Activated T-cell treated with anti-CD3 and anti-CD28 coated beads for 1 hour (primary cell): ENCODE results near the gene TMSB4X.
"Not testable (repeated sequence)": the region's sequence is repeated elsewhere in the genome, so short reads cannot be mapped to it uniquely, and the experiment has no call there.

ENCODE experiments used
- DNase-seq: peaks from one replicate; pipeline ENCODE4 v3.0.0-alpha.2; 2020; ENCODE audit warnings: low read depth

Gene TMSB4X

DNA sequence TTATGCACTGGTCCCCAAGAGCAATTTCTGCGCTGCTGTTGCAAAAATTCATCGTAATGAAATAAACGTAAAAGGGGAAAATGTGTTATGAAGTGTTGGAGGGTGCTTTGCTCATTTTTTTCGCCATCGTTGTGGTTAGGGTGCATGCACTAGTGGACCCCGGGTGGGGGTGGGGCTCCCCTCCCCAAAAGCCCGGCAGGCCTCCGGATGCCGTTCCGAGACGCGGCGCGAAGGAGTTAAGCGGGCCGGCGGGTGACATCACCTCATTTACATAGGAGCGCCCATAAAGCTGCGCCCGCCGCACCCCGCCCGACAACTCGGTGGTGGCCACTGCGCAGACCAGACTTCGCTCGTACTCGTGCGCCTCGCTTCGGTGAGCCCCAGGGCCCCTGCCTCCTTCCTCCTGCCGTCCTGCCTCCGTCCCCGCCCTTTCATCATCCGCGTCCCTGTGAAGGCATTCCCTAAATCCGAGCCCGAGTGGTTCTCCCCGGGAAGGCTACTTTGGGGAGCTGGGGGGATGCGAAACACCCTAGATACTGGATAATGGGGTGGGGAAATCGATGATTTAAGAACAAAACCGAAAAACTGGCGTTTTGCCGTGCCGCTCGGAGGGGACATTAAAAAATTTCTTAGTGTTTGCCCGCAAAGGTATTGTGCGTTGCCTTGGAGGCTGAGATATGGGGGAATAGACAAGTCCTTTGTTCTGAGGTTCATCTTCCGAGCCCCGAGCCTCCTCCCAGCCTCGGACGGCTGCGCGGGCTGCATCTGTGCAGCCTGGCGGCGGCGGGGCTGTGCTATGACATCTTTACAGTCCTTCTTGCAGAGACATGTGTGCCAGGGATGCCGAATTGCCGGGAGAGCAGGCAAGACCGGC, at the start of gene TMSB4X:
Gene TMSB4X (plus strand): TSS at position 315 of the 874 bp plus-strand sequence.
- DNase-seq, result peak; percentile 75

DNA sequence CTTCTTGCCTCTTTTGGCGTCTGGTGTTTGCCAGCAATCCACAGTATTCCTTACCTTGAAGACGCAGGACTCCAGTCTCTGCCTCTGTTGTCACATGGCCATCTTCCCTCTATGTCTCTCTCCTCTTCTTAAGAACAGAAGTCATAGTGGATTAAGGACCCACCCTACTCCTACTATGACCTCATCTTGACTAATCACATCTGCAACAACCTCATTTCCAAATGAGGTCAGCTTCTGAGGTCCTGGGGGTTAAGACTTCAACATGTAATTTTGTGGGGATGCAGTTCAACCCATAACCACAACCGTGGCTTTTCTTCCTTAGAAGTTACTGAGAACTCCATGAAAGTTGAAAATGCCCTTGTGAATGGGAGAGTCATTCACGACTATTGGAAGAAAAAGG, 45.2 kb upstream of the TMSB4X start:
- DNase-seq, result no peak

DNA sequence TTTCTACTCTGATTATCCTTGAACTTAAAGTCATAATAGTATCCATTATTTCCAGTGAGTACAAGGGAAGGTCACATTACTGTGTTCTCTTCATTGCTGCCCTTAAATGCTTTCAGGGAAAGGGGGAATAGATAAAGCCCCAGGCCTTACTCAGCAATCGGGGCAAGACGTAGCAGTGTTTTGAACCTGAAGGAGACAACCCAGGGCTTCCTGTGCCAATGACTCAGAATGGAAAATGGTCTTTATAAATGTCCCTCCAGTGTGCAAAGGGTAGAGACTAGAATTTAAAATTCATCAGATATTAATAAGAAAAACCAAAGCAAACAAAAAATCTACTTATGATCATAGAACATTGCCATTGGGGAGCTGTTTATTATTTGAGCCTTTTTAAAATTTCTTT, 44.8 kb upstream of the TMSB4X start:
- no peak for DNase-seq

DNA sequence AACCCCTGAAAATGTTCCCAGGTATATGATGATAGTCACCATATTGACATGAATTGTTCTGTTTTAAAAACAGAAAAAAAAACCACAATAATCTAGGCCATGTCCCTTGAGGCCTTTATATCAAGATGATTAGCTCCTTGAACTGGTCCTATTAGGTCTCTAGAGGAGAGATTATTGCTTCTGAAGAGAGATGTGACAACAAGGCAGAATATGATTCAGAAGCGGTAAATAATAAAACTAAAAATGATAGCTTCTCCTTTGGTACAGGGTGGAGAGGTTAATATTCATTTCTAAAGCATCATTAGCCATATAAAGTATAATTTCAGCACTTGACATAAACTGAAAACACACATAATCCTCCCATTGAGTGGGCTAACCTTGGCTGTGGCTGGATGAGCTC, 42.7 kb upstream of the TMSB4X start:
- DNase-seq, result no peak

DNA sequence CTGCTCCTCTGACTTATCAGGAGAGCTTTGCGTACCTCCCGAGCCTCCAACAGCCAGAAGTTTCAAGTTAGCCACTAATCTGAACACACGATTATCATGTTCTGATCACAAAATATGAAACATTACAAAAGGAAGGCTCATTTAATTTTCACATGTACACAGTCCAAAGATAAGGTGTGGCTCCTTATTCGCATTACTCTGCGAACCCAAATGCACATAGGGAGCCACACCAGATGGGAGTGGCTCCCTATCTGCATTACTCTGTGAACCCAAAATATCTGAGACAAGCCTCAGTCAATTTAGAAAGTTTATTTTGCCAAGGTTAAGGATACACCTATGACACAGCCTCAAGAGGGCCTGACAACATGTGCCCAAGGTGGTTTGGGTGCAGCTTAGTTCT, 40.1 kb upstream of the TMSB4X start:
- no peak for DNase-seq

DNA sequence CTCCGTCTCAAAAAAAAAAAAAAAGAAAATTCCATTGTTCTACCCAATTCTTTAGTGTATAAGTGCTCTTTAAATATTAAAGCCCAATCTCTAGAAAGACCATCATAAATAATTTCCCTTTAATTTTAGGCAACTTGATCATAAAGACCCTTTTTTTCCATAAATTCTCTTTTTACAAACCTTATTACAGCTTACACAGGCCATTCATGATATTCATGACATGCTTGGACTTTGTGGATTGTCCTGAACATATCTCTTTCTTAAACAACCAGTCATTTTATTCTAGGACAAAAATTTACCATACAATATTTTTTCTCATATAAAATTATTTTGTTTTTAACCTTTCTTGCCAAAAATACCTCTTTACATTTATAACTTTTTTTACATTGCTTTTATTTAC, 38.0 kb upstream of the TMSB4X start:
- DNase-seq, result no peak

DNA sequence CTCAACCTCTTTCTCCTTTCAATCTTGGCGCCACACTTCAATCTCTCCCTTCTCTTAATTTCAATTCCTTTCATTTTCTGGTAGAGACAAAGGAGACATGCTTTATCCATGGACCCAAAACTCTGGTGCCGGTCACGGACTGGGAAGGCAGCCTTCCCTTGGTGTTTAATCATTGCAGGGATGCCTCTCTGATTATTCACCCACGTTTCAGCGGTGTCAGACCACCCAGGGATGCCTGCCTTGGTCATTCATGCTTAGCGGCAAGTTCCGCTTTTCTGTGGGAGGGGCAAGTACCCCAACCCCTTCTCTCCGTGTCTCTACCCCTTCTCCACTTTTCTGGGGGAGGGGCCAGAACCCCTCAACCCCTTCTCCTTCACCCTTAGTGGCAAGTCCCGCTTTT, 34.4 kb upstream of the TMSB4X start:
- not testable (repeated sequence) for DNase-seq

DNA sequence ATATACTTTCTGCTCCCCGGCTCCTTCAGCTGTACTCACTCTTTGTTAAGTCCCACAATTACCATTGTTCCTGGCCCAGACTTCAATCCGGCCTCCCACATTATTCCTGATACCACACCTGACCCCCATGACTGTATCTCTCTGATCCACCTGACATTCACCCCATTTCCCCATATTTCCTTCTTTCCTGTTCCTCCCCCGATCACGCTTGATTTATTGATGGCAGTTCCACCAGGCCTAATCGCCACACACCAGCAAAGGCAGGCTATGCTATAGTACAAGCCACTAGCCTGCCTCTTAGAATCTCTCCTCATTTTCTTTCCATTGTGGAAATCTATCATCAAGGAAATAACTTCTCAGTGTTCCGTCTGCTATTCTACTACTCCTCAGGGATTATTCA, 31.3 kb upstream of the TMSB4X start:
- DNase-seq, result not testable (repeated sequence)

DNA sequence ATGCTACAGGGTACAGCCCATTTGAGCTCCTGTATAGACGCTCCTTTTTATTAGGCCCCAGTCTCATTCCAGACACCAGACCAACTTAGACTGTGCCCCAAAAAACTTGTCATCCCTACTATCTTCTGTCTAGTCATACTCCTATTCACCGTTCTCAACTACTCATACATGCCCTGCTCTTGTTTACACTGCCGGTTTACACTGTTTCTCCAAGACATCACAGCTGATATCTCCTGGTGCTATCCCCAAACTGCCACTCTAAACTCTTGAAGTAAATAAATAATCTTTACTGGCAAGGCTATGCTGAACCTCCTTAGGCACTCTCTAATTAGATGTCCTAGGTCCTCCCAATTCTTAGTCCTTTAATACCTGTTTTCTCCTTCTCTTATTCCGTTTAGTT, 30.5 kb upstream of the TMSB4X start:
- DNase-seq, result not testable (repeated sequence)

DNA sequence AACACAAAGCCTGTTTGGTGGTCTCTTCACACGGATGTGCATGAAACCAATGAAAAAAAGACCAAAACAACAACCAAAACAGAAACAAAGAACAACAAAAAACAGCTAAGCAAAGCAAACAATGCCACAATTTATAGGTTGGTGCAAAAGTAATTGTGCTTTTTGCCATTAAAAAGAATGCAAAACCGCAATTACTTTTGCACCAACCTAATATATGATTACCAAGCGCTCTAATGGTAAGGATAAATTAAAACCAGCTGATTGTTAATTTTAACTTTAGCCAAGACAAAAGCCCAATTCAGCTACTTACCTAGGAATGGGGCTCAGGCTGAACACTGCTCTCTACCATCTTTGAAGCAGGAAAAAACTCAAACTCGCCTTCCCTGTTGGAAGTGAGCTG, 29.4 kb upstream of the TMSB4X start:
- no peak for DNase-seq

DNA sequence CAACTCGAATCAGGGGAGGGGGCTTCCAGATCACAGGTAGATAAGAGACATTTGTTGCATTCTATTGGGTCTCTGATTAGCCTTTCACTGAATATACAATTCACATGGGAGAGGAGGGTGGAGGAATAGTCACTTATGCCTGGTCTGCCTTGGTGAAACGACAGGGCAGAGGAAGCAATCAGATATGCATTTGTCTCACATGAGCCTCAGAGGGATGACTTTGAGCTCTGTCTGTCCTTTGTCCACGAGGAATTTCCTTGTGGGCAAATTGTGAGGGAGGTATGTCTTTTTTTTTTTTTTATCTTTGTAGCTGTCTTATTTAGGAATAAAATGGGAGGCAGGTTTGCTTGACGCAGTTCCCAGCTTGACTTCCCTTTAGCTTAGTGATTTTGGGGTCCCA, 28.5 kb upstream of the TMSB4X start:
- no peak for DNase-seq

DNA sequence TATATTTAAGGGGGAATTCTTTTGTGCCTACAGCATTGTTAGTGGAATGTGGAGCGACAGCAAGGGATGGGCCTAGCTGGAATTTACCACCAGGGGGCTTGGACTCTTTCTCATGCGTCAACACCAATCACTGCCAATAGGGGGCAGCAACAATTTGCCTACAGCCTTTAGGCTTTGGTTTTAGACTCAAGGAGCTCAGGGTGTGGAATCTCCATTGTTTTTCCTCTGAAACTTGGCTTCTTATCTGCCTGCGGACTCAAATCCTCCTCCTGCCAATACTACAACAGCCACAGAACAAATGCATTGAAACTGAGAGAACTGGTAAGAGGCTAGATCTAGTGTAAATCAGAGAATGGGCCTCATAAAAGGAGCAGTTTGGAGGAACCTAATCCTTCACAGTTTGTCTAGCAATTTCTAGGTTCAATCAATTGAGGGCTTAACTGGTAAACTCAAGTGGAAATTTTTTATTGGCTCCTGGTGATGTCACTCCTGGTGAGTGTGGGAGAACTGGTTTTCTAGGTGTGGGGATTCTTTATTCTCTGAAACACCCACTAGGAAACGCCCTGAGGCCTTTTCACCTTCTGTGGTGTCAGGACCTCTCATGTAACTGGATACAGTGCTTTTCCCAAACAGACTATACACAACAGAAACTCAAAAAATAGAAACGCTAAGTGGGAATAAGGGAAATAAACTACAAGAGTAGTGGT, 27.9 kb upstream of the TMSB4X start:
- DNase-seq, result peak; percentile 60

DNA sequence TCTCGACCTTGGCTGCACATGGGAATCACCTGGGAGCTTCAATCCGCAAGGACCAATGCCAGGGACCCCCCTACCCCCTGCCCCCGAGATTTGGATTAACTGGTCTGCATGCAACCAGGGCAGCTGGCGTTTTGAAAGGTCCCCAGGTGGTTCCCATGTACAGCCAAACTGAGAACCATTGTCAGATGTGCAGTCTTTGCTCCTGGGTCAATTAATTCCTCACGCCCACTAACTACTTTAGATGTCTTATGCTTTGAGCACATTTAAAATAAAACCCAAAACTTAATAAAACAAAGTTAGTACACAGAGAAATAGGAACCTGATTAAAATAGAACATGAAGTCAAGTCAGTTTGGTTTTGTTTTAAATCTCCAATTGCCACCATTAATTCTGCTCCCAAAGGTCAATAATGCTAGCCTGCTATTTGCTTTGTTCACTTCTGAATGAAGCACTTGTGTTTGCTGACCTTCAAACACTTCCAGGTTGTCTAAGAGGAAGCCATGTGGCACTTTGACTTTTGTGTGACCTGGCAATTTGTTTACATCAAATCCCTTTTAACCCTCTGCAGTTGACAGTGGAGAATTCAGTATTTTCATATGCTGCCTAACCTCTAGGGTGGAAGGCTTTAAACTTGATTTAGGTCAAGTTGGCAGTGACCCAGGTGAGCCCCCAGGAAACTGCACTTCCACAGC, 27.2 kb upstream of the TMSB4X start:
- DNase-seq, result no peak

DNA sequence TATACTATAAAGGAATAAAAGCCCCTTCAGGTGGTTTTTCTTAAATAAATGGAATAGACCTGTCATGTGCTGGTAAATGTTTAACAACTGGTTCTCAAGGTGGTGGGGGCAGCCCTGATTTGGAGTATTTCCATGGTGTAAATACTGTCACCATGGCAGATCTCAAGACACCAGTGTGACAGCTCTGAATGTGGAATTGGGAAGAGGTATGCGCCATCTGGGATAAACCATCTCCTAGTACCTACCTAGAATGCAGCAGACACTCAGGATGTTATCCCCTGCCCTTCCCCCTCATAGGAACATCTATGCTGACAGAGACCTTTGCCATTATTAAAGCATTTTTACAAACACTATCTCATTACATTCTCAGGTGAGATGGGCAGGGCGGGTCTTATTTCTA, 26.4 kb upstream of the TMSB4X start:
- DNase-seq, result no peak

DNA sequence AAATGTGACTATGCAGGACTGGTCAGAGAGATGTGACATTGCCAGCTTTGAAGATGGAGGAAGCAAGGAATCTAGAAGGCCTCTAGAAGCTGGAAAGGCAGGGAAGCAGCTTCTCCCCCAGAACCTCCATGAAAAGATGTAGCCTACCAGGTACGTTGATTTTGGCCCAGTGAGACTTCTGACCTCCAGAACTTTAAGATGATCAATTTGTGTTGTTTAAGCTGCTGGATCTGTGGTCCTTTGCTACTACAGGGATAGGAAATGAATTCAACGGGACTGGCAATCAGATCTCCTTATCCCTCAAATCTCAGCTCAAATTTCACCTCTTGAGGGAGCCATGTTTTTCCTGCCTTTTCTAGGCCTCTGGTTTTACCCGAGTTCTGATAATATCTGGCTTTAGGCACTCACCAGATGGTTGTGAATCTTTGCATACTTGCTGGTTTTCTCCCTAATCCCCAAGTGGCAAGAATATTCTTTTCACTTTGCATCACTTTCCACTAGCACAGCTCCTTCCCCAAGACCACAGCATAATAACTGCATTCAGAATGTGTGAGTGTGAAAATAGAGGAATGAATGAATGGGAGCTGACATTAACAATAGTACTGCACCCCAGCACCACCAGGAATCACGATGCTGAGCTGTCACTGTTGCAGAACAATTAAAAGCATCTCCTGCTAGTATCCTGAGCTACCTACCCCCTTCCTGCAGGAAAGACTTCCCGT, 25.5 kb upstream of the TMSB4X start:
- no peak for DNase-seq

DNA sequence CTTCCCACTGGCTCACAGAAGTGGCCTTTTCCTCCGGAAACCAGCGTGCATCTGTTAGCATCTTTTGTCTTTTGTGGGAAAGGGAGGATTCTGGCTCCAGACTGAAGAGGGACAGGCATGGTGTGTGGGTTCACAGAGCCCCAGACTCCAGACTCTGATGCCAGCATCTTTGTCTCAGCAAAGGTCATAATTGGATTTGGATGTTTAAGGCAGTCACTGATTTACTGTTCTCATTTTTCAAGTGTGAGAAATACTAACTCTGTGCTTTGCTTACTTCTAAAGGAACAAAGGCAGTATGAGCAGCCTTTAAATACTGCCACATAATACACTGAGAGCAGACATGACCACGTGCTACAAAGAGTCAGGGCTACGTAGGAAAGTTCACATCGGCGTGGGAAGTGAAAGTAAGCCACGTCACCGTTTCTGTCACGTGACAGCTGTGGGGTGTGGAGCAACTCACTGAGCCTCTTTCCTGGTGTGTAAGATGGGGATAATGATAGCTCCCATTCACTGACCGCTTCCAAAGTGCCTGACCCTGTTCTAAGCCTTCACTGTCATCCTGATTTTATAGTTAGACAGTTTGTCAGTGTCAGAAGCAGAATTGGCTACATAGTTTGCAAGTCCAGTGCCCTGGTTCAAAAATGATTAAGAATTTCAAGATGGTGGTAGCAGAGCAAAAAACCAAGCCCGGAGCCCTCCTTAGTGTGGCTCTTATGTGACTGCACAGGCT, 24.8 kb upstream of the TMSB4X start:
- DNase-seq, result peak; percentile 54

DNA sequence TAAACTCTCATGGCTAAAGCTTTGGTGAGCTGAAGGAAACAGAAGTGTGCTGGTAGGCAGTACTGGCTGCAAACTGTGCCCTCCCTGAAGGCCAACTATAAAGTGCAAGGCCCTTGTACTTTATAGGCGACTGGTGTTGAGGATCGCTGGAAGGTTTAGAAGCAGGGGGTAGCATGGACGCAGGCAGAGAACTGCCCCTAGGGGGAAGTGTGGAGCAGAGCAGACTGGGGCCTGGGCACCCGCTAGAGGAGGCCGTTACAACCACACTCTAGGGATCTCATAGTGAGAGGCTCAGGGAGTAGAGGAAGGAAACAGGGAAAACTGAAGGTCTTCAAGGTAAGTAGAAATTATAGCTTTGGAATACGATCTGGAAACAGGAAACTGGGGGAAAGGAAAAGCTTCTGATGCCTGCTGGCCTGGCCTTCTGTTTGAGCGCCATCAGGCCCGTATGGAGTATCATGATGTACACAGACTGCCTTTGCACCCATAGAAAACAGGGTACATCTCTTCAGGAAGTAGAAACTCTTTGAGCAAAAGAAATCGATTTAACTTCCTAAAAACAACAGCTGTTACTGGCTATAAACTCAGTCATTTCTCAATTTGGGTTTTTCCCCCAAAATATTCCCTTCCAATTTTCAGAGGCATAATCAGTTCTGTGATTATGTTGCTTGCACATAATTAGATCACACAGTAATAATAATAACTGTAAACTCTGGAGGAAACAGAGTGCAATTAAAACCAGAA, 23.9 kb upstream of the TMSB4X start:
- DNase-seq, result peak; percentile 46

DNA sequence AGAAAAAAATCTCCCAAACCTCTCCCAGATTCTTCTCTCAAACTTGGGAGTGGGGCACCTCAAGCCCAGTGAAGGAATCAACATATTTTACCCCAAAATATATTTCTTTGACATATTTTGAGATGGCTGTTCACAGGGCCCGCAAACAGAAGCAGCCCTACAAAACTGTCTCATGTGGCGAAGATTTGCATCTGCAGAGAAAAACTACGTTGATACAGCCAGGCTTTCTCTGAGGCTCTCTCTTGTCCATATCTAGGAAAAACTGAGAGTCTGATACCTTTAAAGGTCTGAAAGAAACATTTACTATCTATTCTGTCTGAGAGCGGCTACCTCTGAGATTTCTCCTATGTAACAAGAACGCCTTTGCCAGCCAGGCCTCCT, 23.3 kb upstream of the TMSB4X start:
- no peak for DNase-seq

DNA sequence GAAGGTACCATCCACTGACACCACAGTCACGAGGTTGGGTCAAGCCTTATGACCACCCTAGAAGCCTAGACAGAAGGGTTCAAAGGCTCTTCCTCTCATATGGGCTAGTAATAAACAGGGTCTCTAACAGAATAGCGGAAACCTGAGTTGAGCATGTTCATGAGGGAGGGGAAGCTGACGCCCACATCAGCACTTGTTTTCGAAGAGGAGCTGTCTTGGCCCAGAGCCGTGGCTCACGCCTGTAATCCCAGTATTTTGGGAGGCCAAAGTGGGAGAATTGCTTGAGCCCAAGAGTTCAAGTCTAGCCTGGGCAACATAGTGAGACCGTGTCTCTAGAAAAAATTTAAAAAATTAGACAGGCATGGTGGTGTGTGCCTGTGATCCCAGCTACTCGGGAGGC, 21.5 kb upstream of the TMSB4X start:
- no peak for DNase-seq

DNA sequence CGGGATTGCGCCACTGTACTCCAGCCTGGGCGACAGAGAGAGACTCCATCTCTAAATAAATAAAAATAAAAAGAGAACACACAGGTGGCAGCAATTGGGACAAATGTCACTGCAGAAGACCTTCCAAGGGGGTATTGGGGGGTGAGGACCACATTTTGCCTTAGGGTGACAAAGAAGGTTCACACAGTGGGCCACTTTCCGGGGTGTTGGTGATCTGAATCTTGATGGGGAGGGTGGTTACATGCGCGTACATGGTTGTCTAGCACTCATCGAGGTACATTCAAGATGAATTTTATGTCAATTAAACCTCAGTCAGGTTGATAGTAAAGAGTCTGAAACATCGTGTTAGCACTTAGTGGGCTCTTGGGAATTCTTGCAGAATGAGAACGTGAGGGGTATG, 20.5 kb upstream of the TMSB4X start:
- DNase-seq, result no peak

DNA sequence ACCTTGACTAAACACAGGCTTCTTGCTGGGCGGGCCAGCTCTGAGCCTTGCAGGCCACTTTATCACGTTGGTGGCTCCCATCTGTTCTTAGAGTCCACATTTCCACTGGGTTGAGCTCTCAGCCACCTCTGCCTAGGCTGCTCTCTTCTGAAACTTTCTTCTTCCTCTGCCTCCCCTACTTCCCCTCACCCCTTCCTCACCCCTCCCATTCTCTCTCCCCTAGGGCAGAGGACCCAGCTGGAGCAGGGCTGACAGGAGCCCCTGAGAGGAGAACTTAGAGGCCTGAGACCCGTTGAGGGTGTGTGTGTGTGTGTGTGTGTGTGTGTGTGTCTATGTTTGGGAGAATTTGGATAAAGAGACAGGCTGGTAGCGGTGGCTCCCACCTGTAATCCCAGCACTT, 19.9 kb upstream of the TMSB4X start:
- no peak for DNase-seq
